Peyer's patch (tissue), 4 donors: ENCODE results near the gene OR2G3. TPM values are rescaled to one million over a fixed set of nuclear protein-coding genes. Genes with fewer than 3 reads are reported as not detected.
A peak's percentile ranks its signal among the peaks of the same experiment; 100 is the strongest.

Experiments
- DNase-seq, 3 donors: peaks; one replicate each; pipeline ENCODE4 v3.0.0-alpha.2; 2017 to 2019
- H3K27ac ChIP-seq, 4 donors: fragments of 200-600 bp; sonication (generic); one replicate each; pipeline ENCODE4 v1.5.1; 2016 to 2019
- H3K27me3 ChIP-seq, 2 donors: fragments of 200-600 bp; sonication (generic); one replicate each; pipeline ENCODE4 v1.5.1; 2019
- H3K36me3 ChIP-seq, 3 donors: fragments of 200-600 bp; sonication (generic); one replicate each; pipeline ENCODE4 v1.5.1; 2016 to 2019
- H3K4me1 ChIP-seq, 4 donors: fragments of 200-600 bp; sonication (generic); one replicate each; pipeline ENCODE4 v1.5.1; 2016 to 2019
- H3K4me3 ChIP-seq, 4 donors: fragments of 200-600 bp; sonication (generic); 1 replicate in 3 of 4; 2 replicates in 1 of 4; pipeline ENCODE4 v1.5.1; 2016 to 2019; ENCODE audit warnings: mild to moderate bottlenecking in 1 of 4
- H3K9me3 ChIP-seq, 4 donors: fragments of 200-600 bp; sonication (generic); one replicate each; pipeline ENCODE4 v1.5.1; 2016 to 2019; ENCODE audit warnings: mild to moderate bottlenecking in 1 of 4
- POLR2A ChIP-seq, 2 donors: fragments of 450-650 bp; IDR thresholded peaks; one replicate each; pipeline ENCODE4 v1.5.1; 2017; ENCODE audit warnings: antibody characterized with exemption in 2 of 2, mild to moderate bottlenecking in 2 of 2, moderate library complexity in 2 of 2
- total RNA-seq, 4 donors: library from RNA; depleted of rRNA; stranded (reverse); fragments of >200 nt; gene quantifications; one replicate each; pipeline ENCODE4 v1.1.0, GENCODE V29; 2016
- TF ChIP-seq, protein P1 (sequence below), 6 experiments: fragments of 450-650 bp in 4 of 6; fragments of 200-600 bp in 2 of 6; sonication (generic) in 1 of 6; IDR thresholded peaks; one replicate each; pipeline ENCODE4 v1.5.1; 2017 to 2019; ENCODE audit warnings: antibody characterized with exemption in 6 of 6, mild to moderate bottlenecking in 3 of 6, moderate library complexity in 1 of 6

OR2G3 gene
- total RNA-seq, 4 donors from 2014 or later: not detected

DNA sequence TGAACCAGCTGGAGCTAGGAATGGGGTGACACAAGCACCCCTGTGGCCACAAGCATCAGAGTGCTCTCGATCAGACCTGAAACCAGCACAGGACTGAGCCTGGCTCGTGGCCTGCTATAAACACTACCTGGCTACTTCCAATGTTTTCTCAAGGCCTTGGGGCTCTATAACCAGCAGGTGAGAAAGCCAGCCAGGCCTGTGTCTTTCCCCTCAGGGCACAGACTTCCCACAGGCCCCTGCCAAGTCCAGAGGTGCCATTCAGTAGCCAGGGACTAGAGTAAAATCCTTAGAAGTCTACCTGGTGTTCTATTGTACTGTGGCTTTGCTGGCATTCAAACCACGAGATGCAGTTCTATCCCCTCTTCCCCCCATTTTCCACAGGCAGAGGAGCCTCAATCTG, 22.6 kb downstream of the OR2G3 start:
- DNase-seq: no peak
- TF ChIP-seq, protein P1, sequence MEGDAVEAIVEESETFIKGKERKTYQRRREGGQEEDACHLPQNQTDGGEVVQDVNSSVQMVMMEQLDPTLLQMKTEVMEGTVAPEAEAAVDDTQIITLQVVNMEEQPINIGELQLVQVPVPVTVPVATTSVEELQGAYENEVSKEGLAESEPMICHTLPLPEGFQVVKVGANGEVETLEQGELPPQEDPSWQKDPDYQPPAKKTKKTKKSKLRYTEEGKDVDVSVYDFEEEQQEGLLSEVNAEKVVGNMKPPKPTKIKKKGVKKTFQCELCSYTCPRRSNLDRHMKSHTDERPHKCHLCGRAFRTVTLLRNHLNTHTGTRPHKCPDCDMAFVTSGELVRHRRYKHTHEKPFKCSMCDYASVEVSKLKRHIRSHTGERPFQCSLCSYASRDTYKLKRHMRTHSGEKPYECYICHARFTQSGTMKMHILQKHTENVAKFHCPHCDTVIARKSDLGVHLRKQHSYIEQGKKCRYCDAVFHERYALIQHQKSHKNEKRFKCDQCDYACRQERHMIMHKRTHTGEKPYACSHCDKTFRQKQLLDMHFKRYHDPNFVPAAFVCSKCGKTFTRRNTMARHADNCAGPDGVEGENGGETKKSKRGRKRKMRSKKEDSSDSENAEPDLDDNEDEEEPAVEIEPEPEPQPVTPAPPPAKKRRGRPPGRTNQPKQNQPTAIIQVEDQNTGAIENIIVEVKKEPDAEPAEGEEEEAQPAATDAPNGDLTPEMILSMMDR (IDR thresholded peaks at IDR 0.05): no peak
- TF ChIP-seq POLR2A (IDR thresholded peaks at IDR 0.05): no peak
- Histone ChIP-seq H3K4me3 (no peak overlapping the region), H3K27ac (no peak overlapping the region), H3K36me3 (no peaks in the 10 kb centered on the region), H3K4me1 (no peaks in the 10 kb centered on the region), H3K9me3 (no peaks in the 10 kb centered on the region), H3K27me3 (no peaks in the 10 kb centered on the region)

DNA sequence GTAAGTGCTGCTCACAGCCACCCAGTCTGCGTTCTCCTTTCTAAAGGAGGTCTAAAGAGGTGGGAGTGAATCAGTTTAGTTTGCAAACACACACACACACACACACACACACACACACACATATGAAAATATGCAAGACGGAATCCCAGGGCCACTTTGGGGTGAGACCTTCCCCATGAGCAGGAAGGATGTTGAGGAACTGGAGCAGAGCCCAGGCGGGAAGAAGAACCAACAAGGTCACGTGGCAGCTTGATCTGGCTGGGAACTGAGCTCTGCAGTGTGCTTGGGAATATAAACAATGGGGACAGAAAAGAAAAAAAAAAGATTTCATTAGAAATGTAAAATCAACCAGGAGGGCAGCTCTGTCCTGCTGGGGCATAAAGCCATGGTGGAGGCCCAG, 32.6 kb downstream of the OR2G3 start:
- H3K4me1 ChIP-seq: no peaks in the 10 kb centered on the region
- TF ChIP-seq, protein P1 (IDR thresholded peaks at IDR 0.05): no peak
- TF ChIP-seq POLR2A (IDR thresholded peaks at IDR 0.05): no peak
- H3K36me3 ChIP-seq: no peaks in the 10 kb centered on the region
- no peak overlapping the region for H3K27ac ChIP-seq
- peaks cover 0 to 8% (median 2%) of the 10 kb centered on the region in 4 donors for H3K9me3 ChIP-seq
- no peak for DNase-seq
- no peaks in the 10 kb centered on the region for H3K27me3 ChIP-seq
- H3K4me3 ChIP-seq: no peak overlapping the region

DNA sequence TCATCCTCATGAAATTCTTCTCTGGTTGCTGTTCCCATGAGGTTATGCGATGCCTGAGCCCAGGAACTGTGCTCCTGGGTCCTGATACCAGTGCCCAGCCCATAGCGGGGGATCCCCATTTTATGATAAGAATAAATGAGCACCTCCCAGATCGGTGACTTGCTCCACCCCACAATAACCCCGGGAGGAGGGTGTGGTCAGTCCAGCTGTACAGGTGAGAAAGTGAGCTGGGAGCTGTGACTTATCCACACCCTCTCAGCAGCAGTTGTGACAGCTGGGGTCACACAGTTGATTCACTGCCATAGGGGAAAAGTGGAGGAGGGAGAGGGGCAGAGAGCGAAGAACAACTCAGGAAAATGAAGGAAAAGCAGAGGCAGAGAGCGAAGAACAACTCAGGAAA, 33.4 kb downstream of the OR2G3 start:
- DNase-seq: peak in 1 of 3 donors; percentile 49

DNA sequence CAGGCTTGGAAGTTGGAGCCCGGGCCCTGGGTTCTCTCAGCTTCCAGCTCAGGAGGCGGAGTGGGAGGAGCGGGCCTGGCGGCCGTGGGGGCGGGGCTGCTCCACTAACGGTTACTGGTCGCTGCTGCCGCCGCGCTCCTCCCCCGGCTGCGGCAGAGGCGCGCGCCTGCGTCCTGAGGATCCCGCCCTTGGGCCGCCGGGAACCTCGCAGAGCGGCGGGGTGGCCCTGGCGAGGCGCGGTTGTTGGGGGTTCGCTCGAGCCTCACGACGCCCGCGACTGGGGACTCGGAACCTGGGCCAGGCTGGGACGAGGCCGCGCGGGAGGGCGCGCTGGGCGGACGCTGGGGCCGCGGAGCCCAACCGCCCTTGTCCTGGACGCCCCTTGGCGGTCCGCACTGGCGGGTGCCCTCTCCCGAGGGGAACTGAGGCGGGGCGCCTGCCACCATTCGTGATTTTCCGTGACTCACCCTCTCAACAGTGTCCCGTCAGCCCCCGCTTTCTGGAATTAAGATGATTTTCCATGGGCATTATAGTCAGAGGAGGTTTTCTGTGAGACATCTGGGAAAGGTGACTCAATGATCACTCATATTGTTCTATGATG, 34.1 kb downstream of the OR2G3 start:
- peak in 2 of 3 donors; percentile 56 to 73 for DNase-seq
- Histone ChIP-seq H3K4me3 (peak overlapping the region in 2 of 4 donors; percentile 35 to 43), H3K9me3 (peaks cover 0 to 8% (median 2%) of the 10 kb centered on the region in 4 donors), H3K27me3 (no peaks in the 10 kb centered on the region), H3K27ac (peak overlapping the region in 1 of 4 donors; percentile 58), H3K4me1 (no peaks in the 10 kb centered on the region), H3K36me3 (no peaks in the 10 kb centered on the region)
- TF ChIP-seq, protein P1 (IDR thresholded peaks at IDR 0.05): no peak
- TF ChIP-seq POLR2A (IDR thresholded peaks at IDR 0.05): no peak

More for the DNA sequence above, 33.4 kb downstream of the OR2G3 start:
- H3K27me3 ChIP-seq: no peaks in the 10 kb centered on the region
- H3K36me3 ChIP-seq: no peaks in the 10 kb centered on the region
- peaks cover 0 to 8% (median 2%) of the 10 kb centered on the region in 4 donors for H3K9me3 ChIP-seq
- no peak overlapping the region for H3K27ac ChIP-seq
- H3K4me3 ChIP-seq: peak overlapping the region in 1 of 4 donors; percentile 43
- TF ChIP-seq POLR2A (IDR thresholded peaks at IDR 0.05): no peak
- TF ChIP-seq, protein P1 (IDR thresholded peaks at IDR 0.05): no peak
- no peaks in the 10 kb centered on the region for H3K4me1 ChIP-seq

DNA sequence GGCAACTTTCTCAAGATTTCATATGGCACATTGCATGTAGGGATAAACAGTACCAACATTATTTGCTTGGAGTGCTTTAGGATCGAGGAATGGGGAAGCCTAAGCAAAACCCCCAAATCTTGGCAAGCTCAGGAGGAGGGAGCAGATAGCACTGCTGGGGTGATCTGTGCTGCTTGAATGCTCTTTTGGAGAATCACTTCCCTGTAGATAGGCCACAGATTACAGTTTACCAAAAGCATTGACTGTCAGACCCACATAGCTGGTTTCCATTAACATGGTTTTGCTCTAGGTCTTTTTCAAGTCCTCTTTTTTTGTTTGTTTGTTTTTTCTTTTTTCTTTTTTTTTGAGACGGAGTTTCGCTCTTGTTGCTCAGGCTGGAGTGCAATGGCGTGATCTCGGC, 37.4 kb downstream of the OR2G3 start:
- Histone ChIP-seq H3K9me3 (peaks cover 0 to 8% (median 2%) of the 10 kb centered on the region in 4 donors), H3K36me3 (no peaks in the 10 kb centered on the region), H3K27me3 (no peaks in the 10 kb centered on the region), H3K4me1 (no peaks in the 10 kb centered on the region), H3K27ac (no peak overlapping the region), H3K4me3 (no peak overlapping the region)
- DNase-seq: no peak
- TF ChIP-seq, protein P1 (IDR thresholded peaks at IDR 0.05): no peak
- TF ChIP-seq POLR2A (IDR thresholded peaks at IDR 0.05): no peak
